ENCODE data around the gene PLD2. TPM values are rescaled to one million over a fixed set of nuclear protein-coding genes. Genes with fewer than 3 reads are reported as not detected.

The PLD2 gene
- total and polyA plus RNA-seq, 7 experiments from 2014 or later = 1.5 to 42.7 (median 25.2) TPM

GRCh38 chr17:4810696-4811290, 3.8 kb downstream of the PLD2 start:
- H3K27me3 ChIP-seq (ENCODE audit: control insufficient read depth in 2 of 2, insufficient read depth in 2 of 2, low read length in 2 of 2) = no peaks in the 10 kb centered on the region
- Mint-ChIP-seq H3K4me1 (peaks cover 7 to 24% (median 19%) of the 10 kb centered on the region in 7 donors), H3K36me3 (peaks cover 0 to 11% (median 8%) of the 10 kb centered on the region in 5 donors), H3K4me3 (peak overlapping the region in 2 of 10 donors; percentile 14 to 35), H3K27me3 (peaks cover 0 to 6% (median 0%) of the 10 kb centered on the region in 5 donors), H3K27ac (no peak overlapping the region), H3K9me3 (no peaks in the 10 kb centered on the region)
- DNase-seq (no peak), ATAC-seq (no peak)
- intact Hi-C loops (cut with micrococcal nuclease) = no loop called here
- peaks cover 0 to 9% (median 0%) of the 10 kb centered on the region in 3 experiments for H3K36me3 ChIP-seq (ENCODE audit: control insufficient read depth in 2 of 3, insufficient read depth in 3 of 3, low read length in 3 of 3)
- H3K9me3 ChIP-seq (ENCODE audit: control insufficient read depth in 2 of 3, low read length in 3 of 3) = no peaks in the 10 kb centered on the region
- ChIA-PET CTCF (no interaction called here), POLR2A (interaction anchor here (0.6 kb wide), 1 partner anchor 72 kb away, joined by 4 read pairs; no protein-coding TSS in a partner anchor)
- H3K4me1 ChIP-seq (ENCODE audit: control insufficient read depth in 2 of 2, insufficient read depth in 2 of 2, low read length in 2 of 2) = peaks cover 0 to 5% of the 10 kb centered on the region in 2 donors
- H3K4me3 ChIP-seq (ENCODE audit: low read length) = no peak overlapping the region
- H3K27ac ChIP-seq (ENCODE audit: low read depth, low read length) = no peak overlapping the region

DNA sequence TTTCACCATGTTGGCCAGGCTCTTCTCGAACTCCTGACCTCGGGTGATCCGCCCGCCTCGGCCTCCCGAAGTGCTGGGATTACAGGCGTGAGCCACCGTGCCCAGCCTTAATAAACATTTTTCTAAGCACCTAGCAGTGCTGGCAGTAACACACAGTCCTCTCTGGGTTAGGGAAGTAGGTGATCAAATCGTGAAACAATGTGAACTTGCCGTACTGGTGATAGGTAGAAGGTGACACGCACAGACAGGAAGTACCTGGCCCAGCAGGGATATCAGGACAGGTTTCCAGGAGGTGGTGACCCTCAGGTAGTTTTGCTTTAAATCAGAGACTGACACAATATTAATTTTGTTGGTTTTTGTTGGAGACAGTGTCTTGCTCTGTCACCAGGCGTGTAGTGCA, 4.5 kb downstream of the PLD2 start:
- intact Hi-C loops (cut with micrococcal nuclease) = no loop called here
- H3K27ac ChIP-seq (ENCODE audit: low read depth, low read length) = no peak overlapping the region
- no peak overlapping the region for H3K4me3 ChIP-seq (ENCODE audit: low read length)
- no peaks in the 10 kb centered on the region for H3K9me3 ChIP-seq (ENCODE audit: control insufficient read depth in 2 of 3, low read length in 3 of 3)
- peaks cover 0 to 11% (median 0%) of the 10 kb centered on the region in 3 experiments for H3K36me3 ChIP-seq (ENCODE audit: control insufficient read depth in 2 of 3, insufficient read depth in 3 of 3, low read length in 3 of 3)
- no peaks in the 10 kb centered on the region for H3K9me3 Mint-ChIP-seq
- POLR2A ChIA-PET = no interaction called here
- H3K4me1 Mint-ChIP-seq = peaks cover 7 to 20% (median 13%) of the 10 kb centered on the region in 7 donors
- no peaks in the 10 kb centered on the region for H3K27me3 Mint-ChIP-seq
- H3K36me3 Mint-ChIP-seq = peaks cover 0 to 11% (median 8%) of the 10 kb centered on the region in 5 donors
- no peaks in the 10 kb centered on the region for H3K27me3 ChIP-seq (ENCODE audit: control insufficient read depth in 2 of 2, insufficient read depth in 2 of 2, low read length in 2 of 2)
- H3K4me3 Mint-ChIP-seq = no peak overlapping the region
- CTCF ChIA-PET = no interaction called here
- no peaks in the 10 kb centered on the region for H3K4me1 ChIP-seq (ENCODE audit: control insufficient read depth in 2 of 2, insufficient read depth in 2 of 2, low read length in 2 of 2)
- no peak overlapping the region for H3K27ac Mint-ChIP-seq
- no peak for DNase-seq
- no peak for ATAC-seq

DNA sequence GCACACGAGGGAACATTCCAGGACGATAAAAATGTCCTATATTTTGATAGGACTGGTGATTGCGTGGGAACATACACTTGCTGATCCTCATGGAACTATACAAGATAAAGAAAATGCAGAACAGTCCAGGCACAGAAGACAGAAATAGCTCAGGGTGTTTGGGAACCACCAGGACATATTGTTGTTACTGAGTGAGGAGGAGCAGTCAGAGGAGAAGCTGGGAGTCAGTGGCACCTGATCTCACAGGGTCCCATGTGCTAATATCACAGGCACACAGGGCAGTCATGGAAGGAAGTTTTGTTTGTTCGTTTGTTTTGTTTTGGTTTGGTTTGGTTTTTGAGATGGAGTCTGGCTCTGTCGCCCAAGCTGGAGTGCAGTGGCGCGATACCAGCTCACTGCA, 5.7 kb downstream of the PLD2 start:
- Histone ChIP-seq H3K36me3 (ENCODE audit: control insufficient read depth in 2 of 3, insufficient read depth in 3 of 3, low read length in 3 of 3) (peaks cover 0 to 18% (median 0%) of the 10 kb centered on the region in 3 experiments), H3K27me3 (ENCODE audit: control insufficient read depth in 2 of 2, insufficient read depth in 2 of 2, low read length in 2 of 2) (no peaks in the 10 kb centered on the region), H3K9me3 (ENCODE audit: control insufficient read depth in 2 of 3, low read length in 3 of 3) (no peaks in the 10 kb centered on the region), H3K27ac (ENCODE audit: low read depth, low read length) (no peak overlapping the region), H3K4me3 (ENCODE audit: low read length) (no peak overlapping the region), H3K4me1 (ENCODE audit: control insufficient read depth in 2 of 2, insufficient read depth in 2 of 2, low read length in 2 of 2) (no peaks in the 10 kb centered on the region)
- no peaks in the 10 kb centered on the region for H3K9me3 Mint-ChIP-seq
- intact Hi-C loops (cut with micrococcal nuclease) = no loop called here
- no peaks in the 10 kb centered on the region for H3K27me3 Mint-ChIP-seq
- H3K4me1 Mint-ChIP-seq = peaks cover 7 to 18% (median 12%) of the 10 kb centered on the region in 7 donors
- peaks cover 0 to 13% (median 9%) of the 10 kb centered on the region in 5 donors for H3K36me3 Mint-ChIP-seq
- ChIA-PET POLR2A (no interaction called here), CTCF (interaction anchor here (0.6 to 0.7 kb wide), 2 partner anchors 72 to 440 kb away, joined by 7 read pairs; no protein-coding TSS in a partner anchor)
- no peak for DNase-seq
- no peak overlapping the region for H3K4me3 Mint-ChIP-seq
- no peak for ATAC-seq
- no peak overlapping the region for H3K27ac Mint-ChIP-seq

DNA sequence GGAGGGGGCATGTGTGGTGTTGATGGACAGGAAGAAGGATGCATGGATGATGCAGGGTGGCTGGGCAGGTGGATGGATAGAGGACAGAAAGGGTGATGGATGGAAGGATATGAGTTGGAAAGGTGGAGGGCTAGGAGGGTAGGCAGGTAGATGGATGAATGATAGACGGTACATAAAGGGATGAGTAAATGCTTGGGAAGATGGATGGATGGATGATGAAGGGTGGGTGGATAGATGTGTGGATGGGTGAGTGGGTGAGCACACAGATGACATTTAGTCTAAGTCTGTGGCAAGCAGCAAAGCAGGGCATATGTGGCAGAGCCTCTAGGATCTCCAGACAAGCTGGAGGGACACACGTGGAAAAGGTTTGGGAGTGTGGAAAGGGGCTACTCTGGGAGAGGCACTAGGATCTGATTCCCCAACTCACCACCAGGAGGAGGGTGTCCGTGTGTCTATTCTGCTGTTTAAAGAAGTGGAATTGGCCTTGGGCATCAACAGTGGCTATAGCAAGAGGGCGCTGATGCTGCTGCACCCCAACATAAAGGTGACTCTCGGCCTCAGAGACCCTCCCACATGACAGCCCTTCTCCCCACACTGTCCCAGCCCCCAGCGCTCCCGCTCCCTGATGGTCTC, 8.2 kb downstream of the PLD2 start:
- Histone ChIP-seq H3K36me3 (ENCODE audit: control insufficient read depth in 2 of 3, insufficient read depth in 3 of 3, low read length in 3 of 3) (peaks cover 0 to 17% (median 0%) of the 10 kb centered on the region in 3 experiments), H3K27ac (ENCODE audit: low read depth, low read length) (no peak overlapping the region), H3K4me3 (ENCODE audit: low read length) (no peak overlapping the region), H3K4me1 (ENCODE audit: control insufficient read depth in 2 of 2, insufficient read depth in 2 of 2, low read length in 2 of 2) (no peaks in the 10 kb centered on the region), H3K27me3 (ENCODE audit: control insufficient read depth in 2 of 2, insufficient read depth in 2 of 2, low read length in 2 of 2) (no peaks in the 10 kb centered on the region), H3K9me3 (ENCODE audit: control insufficient read depth in 2 of 3, low read length in 3 of 3) (no peaks in the 10 kb centered on the region)
- no peaks in the 10 kb centered on the region for H3K27me3 Mint-ChIP-seq
- no peak overlapping the region for H3K4me3 Mint-ChIP-seq
- ATAC-seq (no peak), DNase-seq (no peak)
- intact Hi-C loops (cut with micrococcal nuclease) = no loop called here
- ChIA-PET CTCF (no interaction called here), POLR2A (no interaction called here)
- H3K4me1 Mint-ChIP-seq = peaks cover 0 to 9% (median 0%) of the 10 kb centered on the region in 7 donors
- H3K36me3 Mint-ChIP-seq = peaks cover 0 to 14% (median 8%) of the 10 kb centered on the region in 5 donors
- H3K27ac Mint-ChIP-seq = no peak overlapping the region
- no peaks in the 10 kb centered on the region for H3K9me3 Mint-ChIP-seq

- Mint-ChIP-seq H3K4me1 (peaks cover 0 to 7% (median 0%) of the 10 kb centered on the region in 7 donors), H3K36me3 (peaks cover 0 to 10% (median 0%) of the 10 kb centered on the region in 5 donors), H3K9me3 (no peaks in the 10 kb centered on the region), H3K27ac (no peak overlapping the region), H3K27me3 (no peaks in the 10 kb centered on the region), H3K4me3 (no peak overlapping the region)
- H3K4me3 ChIP-seq (ENCODE audit: low read length) = no peak overlapping the region
- CTCF ChIA-PET = no interaction called here
- no peaks in the 10 kb centered on the region for H3K9me3 ChIP-seq (ENCODE audit: control insufficient read depth in 2 of 3, low read length in 3 of 3)
- H3K27me3 ChIP-seq (ENCODE audit: control insufficient read depth in 2 of 2, insufficient read depth in 2 of 2, low read length in 2 of 2) = no peaks in the 10 kb centered on the region
- no peak overlapping the region for H3K27ac ChIP-seq (ENCODE audit: low read depth, low read length)
- POLR2A ChIA-PET = interaction anchor here (1.0 kb wide), 1 partner anchor 20 kb away, joined by 3 read pairs; no protein-coding TSS in a partner anchor
- no peak for DNase-seq
- intact Hi-C loops (cut with micrococcal nuclease) = no loop called here
- H3K36me3 ChIP-seq (ENCODE audit: control insufficient read depth in 2 of 3, insufficient read depth in 3 of 3, low read length in 3 of 3) = peaks cover 0 to 17% (median 0%) of the 10 kb centered on the region in 3 experiments
- no peaks in the 10 kb centered on the region for H3K4me1 ChIP-seq (ENCODE audit: control insufficient read depth in 2 of 2, insufficient read depth in 2 of 2, low read length in 2 of 2)
- no peak for ATAC-seq
Observed at GRCh38 chr17:4816826-4817225, 9.9 kb downstream of the PLD2 start.

- DNase-seq (no peak), ATAC-seq (no peak)
- H3K4me1 Mint-ChIP-seq = peaks cover 0 to 7% (median 0%) of the 10 kb centered on the region in 7 donors
- no peak overlapping the region for H3K27ac Mint-ChIP-seq
- no peaks in the 10 kb centered on the region for H3K27me3 Mint-ChIP-seq
- Histone ChIP-seq H3K9me3 (ENCODE audit: control insufficient read depth in 2 of 3, low read length in 3 of 3) (no peaks in the 10 kb centered on the region), H3K4me1 (ENCODE audit: control insufficient read depth in 2 of 2, insufficient read depth in 2 of 2, low read length in 2 of 2) (no peaks in the 10 kb centered on the region), H3K36me3 (ENCODE audit: control insufficient read depth in 2 of 3, insufficient read depth in 3 of 3, low read length in 3 of 3) (peaks cover 0 to 17% (median 0%) of the 10 kb centered on the region in 3 experiments), H3K27me3 (ENCODE audit: control insufficient read depth in 2 of 2, insufficient read depth in 2 of 2, low read length in 2 of 2) (no peaks in the 10 kb centered on the region), H3K4me3 (ENCODE audit: low read length) (no peak overlapping the region), H3K27ac (ENCODE audit: low read depth, low read length) (no peak overlapping the region)
- CTCF ChIA-PET = no interaction called here
- peaks cover 0 to 10% (median 0%) of the 10 kb centered on the region in 5 donors for H3K36me3 Mint-ChIP-seq
- intact Hi-C loops (cut with micrococcal nuclease) = no loop called here
- no peak overlapping the region for H3K4me3 Mint-ChIP-seq
- POLR2A ChIA-PET = no interaction called here
- H3K9me3 Mint-ChIP-seq = no peaks in the 10 kb centered on the region
Observed at GRCh38 chr17:4818276-4818675, 11.3 kb downstream of the PLD2 start.
